HFF-Myc (cell line): ENCODE data around the gene FALEC.

Source experiments
- DNase-seq: peaks from one replicate; pipeline ENCODE4 v3.0.0-alpha.2; 2011; ENCODE audit warnings: low read depth; ENCODE audit errors: extremely low read depth
- H3K4me3 ChIP-seq: replicated peaks from 2 replicates; pipeline ENCODE4 v1.5.1; 2011; ENCODE audit warnings: low read depth, mild to moderate bottlenecking, control low read depth, low read length
- CTCF ChIP-seq: IDR thresholded peaks from 2 replicates; pipeline ENCODE4 v1.5.1; 2012; ENCODE audit warnings: mild to moderate bottlenecking, low read depth, low read length, control low read depth; ENCODE audit errors: missing control alignments

FALEC gene

GRCh38 chr1:150530491-150531159, 15.1 kb downstream of the FALEC start:
- H3K4me3 ChIP-seq = no peak overlapping the region
- DNase-seq = no peak
- TF ChIP-seq CTCF = no peak

DNA sequence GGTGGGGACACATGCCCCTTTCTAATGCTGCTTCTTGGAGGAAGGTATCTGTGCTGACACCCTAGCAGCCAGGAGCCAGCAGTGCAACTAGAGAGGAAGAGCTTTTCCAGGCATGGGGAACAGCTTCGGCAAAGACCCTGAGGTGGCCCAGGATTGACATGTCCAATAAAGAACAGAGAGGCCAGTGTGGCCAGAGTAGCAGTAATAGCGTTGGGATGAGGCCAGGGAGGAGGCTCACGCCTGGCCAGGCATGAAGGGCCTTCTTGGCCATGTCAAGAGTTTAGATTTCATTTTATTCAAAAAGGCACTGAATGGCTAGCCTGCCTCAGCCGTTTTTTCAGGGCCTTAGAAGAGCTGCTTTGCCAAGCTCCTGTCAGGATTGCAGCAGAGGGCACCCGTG, 17.3 kb downstream of the FALEC start:
- no peak for DNase-seq
- H3K4me3 ChIP-seq = no peak overlapping the region
- no peak for TF ChIP-seq CTCF

DNA sequence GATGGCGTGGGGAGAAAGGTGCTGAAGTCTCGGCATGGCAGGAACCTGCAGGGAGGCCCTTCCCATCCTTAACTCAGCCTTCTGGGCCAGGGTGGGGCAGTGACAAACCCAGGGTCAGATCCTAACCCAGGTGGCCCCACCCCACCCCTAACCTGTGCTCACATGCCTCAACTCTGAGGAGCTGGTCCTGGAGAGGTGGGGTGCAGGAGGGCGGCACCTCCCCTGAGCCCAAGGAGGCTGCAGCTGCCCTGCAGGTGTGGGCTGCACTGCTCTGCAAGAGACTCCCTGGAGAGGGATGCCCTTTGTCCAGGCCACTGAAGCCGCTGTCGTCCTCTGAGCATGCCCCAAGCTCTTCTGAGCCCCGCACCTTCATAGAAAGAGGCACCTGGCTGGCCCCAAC, 18.4 kb downstream of the FALEC start:
- no peak for TF ChIP-seq CTCF
- H3K4me3 ChIP-seq = no peak overlapping the region
- DNase-seq = no peak

- H3K4me3 ChIP-seq = no peak overlapping the region
- TF ChIP-seq CTCF = no peak
- no peak for DNase-seq
Measured at GRCh38 chr1:150535511-150536287, 20.1 kb downstream of the FALEC start.

DNA sequence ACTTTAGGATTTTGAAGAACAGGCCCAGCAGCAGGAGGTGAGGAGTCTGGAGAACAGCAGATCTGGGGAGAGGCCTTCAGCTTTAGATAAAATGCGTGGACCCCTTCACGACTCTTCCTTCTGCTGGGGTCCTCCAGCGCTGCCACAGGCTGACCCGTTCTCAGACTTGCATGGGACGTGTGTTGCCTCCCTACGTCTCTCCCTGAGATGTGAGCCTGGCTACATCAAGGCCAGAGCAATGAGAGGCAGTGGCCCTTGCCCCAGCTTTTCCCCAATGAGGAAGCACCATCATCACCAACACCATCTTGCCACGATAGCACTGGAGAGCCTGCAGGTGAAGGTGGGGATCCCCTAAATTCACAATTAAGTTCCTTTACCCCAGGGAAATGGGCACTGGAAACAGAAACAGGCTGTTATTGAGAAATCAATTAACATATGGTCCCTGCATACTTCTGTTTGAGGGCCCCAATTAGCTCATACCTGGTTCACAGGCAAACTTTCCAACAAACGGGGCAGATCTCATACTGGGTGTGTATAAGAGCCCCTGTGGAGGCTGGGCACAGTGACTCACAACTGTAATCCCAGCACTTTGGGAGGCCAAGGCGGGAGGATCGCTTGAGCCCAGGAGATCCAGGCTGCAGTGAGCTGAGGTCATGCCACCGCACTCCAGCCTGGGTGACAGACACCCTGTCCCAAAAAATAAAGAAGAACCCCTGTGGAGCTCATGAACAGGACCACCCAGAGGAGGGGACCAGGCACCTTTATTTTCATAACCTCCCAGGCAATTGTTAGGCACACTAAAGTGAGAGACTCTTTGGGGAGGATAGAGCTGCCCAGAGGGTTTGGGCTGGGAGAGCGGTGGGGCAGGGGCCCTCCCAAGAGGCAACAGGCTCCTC, 21.5 kb downstream of the FALEC start:
- no peak for TF ChIP-seq CTCF
- DNase-seq = no peak
- no peak overlapping the region for H3K4me3 ChIP-seq

DNA sequence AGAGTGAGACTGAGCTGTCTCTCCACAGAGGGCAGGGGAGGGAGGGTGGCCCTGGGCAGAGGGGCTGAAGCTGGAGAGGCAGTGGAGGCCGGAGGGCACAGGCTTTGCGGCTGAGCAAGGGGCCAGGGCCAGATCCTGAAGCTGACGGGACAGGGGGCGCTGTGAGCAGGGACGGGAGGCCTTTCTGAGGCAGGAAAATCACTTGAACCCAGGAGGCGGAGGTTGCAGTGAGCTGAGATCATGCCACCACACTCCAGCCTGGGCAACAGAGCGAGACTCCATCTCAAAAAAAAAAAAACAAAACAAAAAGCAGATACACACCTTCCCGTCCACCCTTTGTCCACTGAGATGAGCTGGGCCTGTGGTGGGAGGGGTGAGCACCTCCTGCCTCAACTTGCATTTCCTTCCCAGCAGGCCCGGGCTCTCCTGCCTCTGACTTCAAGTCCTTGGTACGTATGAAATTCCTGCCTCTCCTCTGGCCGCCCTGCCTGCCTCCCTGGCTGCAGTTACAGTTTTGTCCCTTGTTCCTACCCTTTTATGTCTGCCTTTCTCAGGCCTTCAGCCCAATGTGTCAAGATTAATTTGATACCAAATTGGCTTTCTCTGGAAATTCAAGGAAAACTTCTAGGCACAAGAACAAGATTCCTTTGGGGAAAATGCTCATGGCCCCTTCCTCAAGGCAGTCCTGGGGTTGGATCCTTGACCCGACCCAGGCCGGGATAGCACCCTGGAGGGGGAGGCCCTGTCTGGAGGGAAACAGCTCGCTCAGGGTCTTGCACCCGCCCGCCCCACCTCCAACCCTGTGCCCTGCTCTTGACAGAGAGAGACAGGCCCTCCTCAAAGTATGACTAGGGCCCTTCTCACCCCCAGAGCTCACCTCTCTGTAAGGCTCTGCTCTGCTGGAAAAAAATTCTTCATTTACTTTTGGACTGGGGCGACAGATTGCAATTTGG, 22.5 kb downstream of the FALEC start:
- no peak overlapping the region for H3K4me3 ChIP-seq
- TF ChIP-seq CTCF = no peak
- no peak for DNase-seq
